T-cell (primary cell): ENCODE results near the gene KLK10. TPM values are rescaled to one million over a fixed set of nuclear protein-coding genes. Genes with fewer than 3 reads are reported as not detected.

Experiments used
- ATAC-seq, 4 experiments: fragments of 200-7000 bp in 3 of 4; fragments of 150-1000 bp in 1 of 4; cut with Tn5 transposase; replicated peaks in 1 of 4; 1 replicate in 3 of 4; 2 replicates in 1 of 4; pipeline ENCODE4 v1.10.0; 2021; ENCODE audit warnings: moderate library complexity in 3 of 4, mild to moderate bottlenecking in 2 of 4, moderate number of reproducible peaks in 1 of 4
- CTCF ChIA-PET, 2 donors: fragments of 300-600 bp; sonication (Branson Sonifier 250); formaldehyde crosslinking; loops; one replicate each; lab custom pipeline; 2022; ENCODE audit warnings: antibody characterized with exemption in 2 of 2; lab: Charles Lee
- POLR2A ChIA-PET, 2 donors: fragments of 300-600 bp; sonication (Branson Sonifier 250); formaldehyde crosslinking; loops; one replicate each; lab custom pipeline; 2022; ENCODE audit warnings: antibody characterized with exemption in 2 of 2; lab: Charles Lee
- DNase-seq, 35 experiments: peaks; one replicate each; pipeline versions ENCODE4 v3.0.0 to v3.0.0-alpha.2; 2013 to 2023
- H3K27ac ChIP-seq: one replicate; pipeline ENCODE4 v1.5.1; 2013; ENCODE audit warnings: low read length
- H3K27me3 ChIP-seq, 2 experiments: replicated peaks in 1 of 2; 1 replicate in 1 of 2; 2 replicates in 1 of 2; pipeline versions ENCODE4 v1.6.1 to v1.7.0; 2013; ENCODE audit warnings: low read length in 1 of 2, mixed read lengths in 1 of 2; ENCODE audit not compliant: control insufficient read depth in 2 of 2, insufficient read depth in 2 of 2; ENCODE audit errors: extremely low read depth in 1 of 2
- H3K36me3 ChIP-seq, 2 donors: 1 replicate in 1 of 2; 2 replicates in 1 of 2; pipeline versions ENCODE4 v1.6.1 to v1.7.0; 2013; ENCODE audit warnings: low read length in 1 of 2; ENCODE audit not compliant: control insufficient read depth in 2 of 2, insufficient read depth in 1 of 2; ENCODE audit errors: extremely low read depth in 1 of 2
- H3K4me1 ChIP-seq, 2 experiments: 1 replicate in 1 of 2; 2 replicates in 1 of 2; pipeline versions ENCODE4 v1.6.1 to v1.7.0; 2013; ENCODE audit warnings: low read length in 2 of 2, mixed read lengths in 1 of 2; ENCODE audit not compliant: insufficient read depth in 2 of 2, control insufficient read depth in 1 of 2; ENCODE audit errors: extremely low read depth in 1 of 2
- H3K4me3 ChIP-seq, 2 donors: 1 replicate in 1 of 2; 2 replicates in 1 of 2; pipeline versions ENCODE4 v1.5.1 to v1.7.0; 2013; ENCODE audit warnings: mild to moderate bottlenecking in 2 of 2, low read length in 1 of 2, moderate library complexity in 1 of 2; ENCODE audit not compliant: control insufficient read depth in 1 of 2; ENCODE audit errors: extremely low read depth in 1 of 2
- H3K9me3 ChIP-seq: 2 replicates; pipeline ENCODE4 v1.7.0; 2013
- H3K27ac Mint-ChIP-seq, 2 donors: one replicate each; pipeline ENCODE4 v1.8.0; 2020 to 2021; ENCODE audit warnings: mild to moderate bottlenecking in 2 of 2, mixed read lengths in 2 of 2
- H3K27me3 Mint-ChIP-seq, 2 donors: one replicate each; pipeline ENCODE4 v1.8.0; 2021 to 2022; ENCODE audit warnings: mixed read lengths in 2 of 2
- H3K36me3 Mint-ChIP-seq: one replicate; pipeline ENCODE4 v1.8.0; 2021; ENCODE audit warnings: mixed read lengths
- H3K4me1 Mint-ChIP-seq, 3 donors: one replicate each; pipeline ENCODE4 v1.8.0; 2020 to 2022; ENCODE audit warnings: mixed read lengths in 3 of 3, mild to moderate bottlenecking in 1 of 3
- H3K4me3 Mint-ChIP-seq, 3 donors: one replicate each; pipeline ENCODE4 v1.8.0; 2020 to 2022; ENCODE audit warnings: mild to moderate bottlenecking in 3 of 3, mixed read lengths in 3 of 3, moderate library complexity in 3 of 3
- H3K9me3 Mint-ChIP-seq, 3 donors: one replicate each; pipeline ENCODE4 v1.8.0; 2020 to 2022; ENCODE audit warnings: mixed read lengths in 3 of 3
- WGBS: methylation state at CpG from one replicate; pipeline ENCODE4 v1.1.5; 2013; ENCODE audit warnings: missing lambda C conversion rate; ENCODE audit not compliant: insufficient coverage; 5-methylcytosine and 5-hydroxymethylcytosine counted together
- total RNA-seq, 35 experiments: library from RNA in 6 of 35; stranded (reverse) in 6 of 35; fragments of 120-200 nt in 1 of 35; gene quantifications; one replicate each; pipeline versions ENCODE4 v1.2.1 to v1.2.4 and lab custom pipeline; 2013 to 2026

KLK10 gene
- total RNA-seq, 5 donors from 2014 or later (not counting 1 experiment from before 2014, with no cell fraction given): not detected

DNA sequence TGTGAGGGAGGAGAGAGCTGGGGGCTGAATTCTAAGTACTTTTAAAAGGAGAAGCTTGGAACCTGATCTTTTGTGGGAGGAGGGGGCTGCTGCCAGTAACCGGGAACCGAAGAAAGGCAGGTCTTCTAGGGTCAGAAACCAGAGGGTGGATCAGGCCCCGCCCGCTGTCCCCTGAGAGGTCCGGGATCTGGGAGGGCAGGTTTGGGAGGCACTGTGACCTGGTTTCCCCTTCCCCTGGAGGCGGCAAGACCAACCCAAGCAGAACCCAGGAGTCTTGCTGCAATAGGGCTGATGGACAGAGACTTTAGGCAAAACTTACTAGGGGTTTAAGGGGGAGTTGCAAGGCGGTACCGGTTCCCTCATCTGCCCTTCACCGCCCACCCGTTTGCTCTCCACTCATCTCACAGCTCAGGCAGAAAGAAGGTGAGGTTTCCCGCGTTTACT lies 17.4 kb downstream of the KLK10 start:
- Mint-ChIP-seq H3K27ac (no peak overlapping the region), H3K4me1 (peaks cover 0 to 3% (median 0%) of the 10 kb centered on the region in 3 donors), H3K9me3 (no peaks in the 10 kb centered on the region), H3K36me3 (no peaks in the 10 kb centered on the region), H3K4me3 (no peak overlapping the region), H3K27me3 (peaks cover 31 to 64% of the 10 kb centered on the region in 2 donors)
- H3K4me3 ChIP-seq: no peak overlapping the region
- H3K27me3 ChIP-seq: peaks cover 0 to 65% of the 10 kb centered on the region in 2 experiments
- H3K9me3 ChIP-seq: no peaks in the 10 kb centered on the region
- no peak overlapping the region for H3K27ac ChIP-seq
- H3K36me3 ChIP-seq: no peaks in the 10 kb centered on the region
- no peaks in the 10 kb centered on the region for H3K4me1 ChIP-seq
- no peak for ATAC-seq
- POLR2A ChIA-PET: no interaction called here
- no peak for DNase-seq
- WGBS: 44% methylated on average over 8 of the region's 12 CpGs
- CTCF ChIA-PET: no interaction called here

DNA sequence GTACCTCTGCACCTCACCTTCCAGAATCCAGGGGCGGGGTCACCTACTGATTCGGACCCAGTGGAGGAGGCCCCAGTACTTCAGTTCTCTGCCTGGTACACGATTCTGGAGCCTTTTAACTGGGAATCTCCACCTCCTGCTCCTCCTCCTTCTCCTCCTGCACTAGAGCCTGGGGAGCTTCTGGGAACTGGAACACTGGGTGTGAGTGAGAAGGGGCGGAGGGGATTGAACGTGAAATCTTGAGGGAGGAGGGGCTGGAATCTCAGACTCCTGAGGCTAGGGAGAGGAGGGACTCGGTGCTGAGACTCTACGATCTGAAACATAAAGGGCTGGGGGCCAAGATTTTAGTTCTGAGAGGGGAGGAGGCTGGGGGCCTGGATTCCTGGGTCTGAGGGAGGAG lies 18.0 kb downstream of the KLK10 start, which contains the start of gene KLK8:
KLK8 (minus strand) TSS at position 90 of the 400 bp plus-strand sequence. CDS start 437 bp downstream, outside the sequence.
- Histone ChIP-seq H3K4me1 (no peaks in the 10 kb centered on the region), H3K27ac (no peak within 1 kb of the TSS), H3K27me3 (peaks cover 0 to 64% of the 10 kb centered on the region in 2 experiments), H3K4me3 (no peak within 1 kb of the TSS), H3K36me3 (no peaks in the 10 kb centered on the region), H3K9me3 (no peaks in the 10 kb centered on the region)
- no peaks in the 10 kb centered on the region for H3K36me3 Mint-ChIP-seq
- H3K27me3 Mint-ChIP-seq: peaks cover 35 to 67% of the 10 kb centered on the region in 2 donors
- H3K4me3 Mint-ChIP-seq: no peak within 1 kb of the TSS
- no peak for DNase-seq
- H3K27ac Mint-ChIP-seq: no peak within 1 kb of the TSS
- no peaks in the 10 kb centered on the region for H3K9me3 Mint-ChIP-seq
- 37% methylated on average over 4 of the region's 7 CpGs for WGBS
- peaks cover 0 to 3% (median 0%) of the 10 kb centered on the region in 3 donors for H3K4me1 Mint-ChIP-seq
- no peak for ATAC-seq
- ChIA-PET CTCF (no interaction called here), POLR2A (no interaction called here)

DNA sequence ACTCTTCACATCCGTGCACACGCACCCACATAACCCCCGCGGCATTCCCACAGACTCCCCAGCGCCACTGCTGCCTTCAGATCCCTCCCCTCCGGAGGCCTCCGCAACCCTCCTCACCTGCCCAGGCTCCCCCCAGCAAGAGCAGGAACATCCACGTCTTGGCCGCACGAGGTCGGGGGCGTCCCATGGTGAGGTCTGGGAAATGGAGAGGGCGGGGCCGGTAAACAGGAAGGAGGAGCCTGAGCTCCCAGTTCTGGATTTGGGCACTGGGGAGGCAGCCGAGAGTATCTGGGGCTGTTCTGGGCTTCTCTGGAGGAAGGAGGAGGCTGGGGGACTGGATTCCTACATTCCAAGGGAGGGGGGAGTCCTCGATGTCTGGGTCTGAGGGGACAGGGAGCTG lies 18.5 kb downstream of the KLK10 start:
- H3K27me3 Mint-ChIP-seq: peaks cover 35 to 67% of the 10 kb centered on the region in 2 donors
- Histone ChIP-seq H3K27ac (no peak overlapping the region), H3K4me1 (no peaks in the 10 kb centered on the region), H3K27me3 (peaks cover 0 to 66% of the 10 kb centered on the region in 2 experiments), H3K9me3 (no peaks in the 10 kb centered on the region), H3K36me3 (no peaks in the 10 kb centered on the region), H3K4me3 (no peak overlapping the region)
- no peak for ATAC-seq
- no peak overlapping the region for H3K4me3 Mint-ChIP-seq
- WGBS: 40% methylated on average over 15 of the region's 16 CpGs
- H3K27ac Mint-ChIP-seq: no peak overlapping the region
- ChIA-PET CTCF (no interaction called here), POLR2A (no interaction called here)
- no peak for DNase-seq
- H3K4me1 Mint-ChIP-seq: peaks cover 0 to 3% (median 0%) of the 10 kb centered on the region in 3 donors
- H3K9me3 Mint-ChIP-seq: no peaks in the 10 kb centered on the region
- no peaks in the 10 kb centered on the region for H3K36me3 Mint-ChIP-seq

DNA sequence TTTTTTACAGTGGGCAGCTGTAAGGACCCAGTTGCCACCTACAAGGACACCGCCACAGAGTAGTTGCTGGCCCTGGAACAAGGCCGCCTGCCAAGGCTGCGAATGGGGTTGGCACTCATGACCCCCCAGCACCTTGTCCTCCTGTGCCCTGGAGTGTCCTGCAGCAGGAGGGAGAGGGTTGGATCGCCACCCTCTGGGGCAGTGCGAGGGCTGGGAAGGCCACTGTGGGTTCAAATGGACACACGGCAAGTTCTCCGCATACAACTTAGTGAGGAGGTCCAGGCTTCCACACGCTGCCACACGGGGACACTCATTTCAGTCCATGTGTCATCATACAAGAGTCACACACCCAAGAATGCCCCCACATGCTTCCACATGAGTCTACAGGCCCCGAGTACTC lies 19.1 kb downstream of the KLK10 start:
- H3K27me3 Mint-ChIP-seq: peaks cover 35 to 67% of the 10 kb centered on the region in 2 donors
- no peak overlapping the region for H3K4me3 Mint-ChIP-seq
- ChIA-PET CTCF (no interaction called here), POLR2A (no interaction called here)
- H3K4me1 ChIP-seq: no peaks in the 10 kb centered on the region
- no peaks in the 10 kb centered on the region for H3K9me3 Mint-ChIP-seq
- H3K27ac ChIP-seq: no peak overlapping the region
- ATAC-seq (no peak), DNase-seq (no peak)
- H3K36me3 ChIP-seq: no peaks in the 10 kb centered on the region
- H3K27ac Mint-ChIP-seq: no peak overlapping the region
- no peaks in the 10 kb centered on the region for H3K36me3 Mint-ChIP-seq
- H3K4me3 ChIP-seq: no peak overlapping the region
- no peaks in the 10 kb centered on the region for H3K9me3 ChIP-seq
- peaks cover 0 to 3% (median 0%) of the 10 kb centered on the region in 3 donors for H3K4me1 Mint-ChIP-seq
- peaks cover 0 to 67% of the 10 kb centered on the region in 2 experiments for H3K27me3 ChIP-seq
- 93% methylated on average over 9 of the region's 10 CpGs for WGBS

- H3K36me3 Mint-ChIP-seq: no peaks in the 10 kb centered on the region
- peaks cover 32 to 58% of the 10 kb centered on the region in 2 donors for H3K27me3 Mint-ChIP-seq
- no peak overlapping the region for H3K27ac Mint-ChIP-seq
- no peak overlapping the region for H3K4me3 Mint-ChIP-seq
- ATAC-seq (no peak), DNase-seq (no peak)
- ChIA-PET CTCF (no interaction called here), POLR2A (no interaction called here)
- Histone ChIP-seq H3K4me3 (no peak overlapping the region), H3K9me3 (no peaks in the 10 kb centered on the region), H3K4me1 (no peaks in the 10 kb centered on the region), H3K36me3 (no peaks in the 10 kb centered on the region), H3K27ac (no peak overlapping the region), H3K27me3 (peaks cover 0 to 67% of the 10 kb centered on the region in 2 experiments)
- 78% methylated on average over 4 of the region's 4 CpGs for WGBS
- H3K9me3 Mint-ChIP-seq: no peaks in the 10 kb centered on the region
- H3K4me1 Mint-ChIP-seq: peaks cover 0 to 3% (median 0%) of the 10 kb centered on the region in 3 donors
Measured at GRCh38 chr19:50998686-50999085, 20.8 kb downstream of the KLK10 start.

DNA sequence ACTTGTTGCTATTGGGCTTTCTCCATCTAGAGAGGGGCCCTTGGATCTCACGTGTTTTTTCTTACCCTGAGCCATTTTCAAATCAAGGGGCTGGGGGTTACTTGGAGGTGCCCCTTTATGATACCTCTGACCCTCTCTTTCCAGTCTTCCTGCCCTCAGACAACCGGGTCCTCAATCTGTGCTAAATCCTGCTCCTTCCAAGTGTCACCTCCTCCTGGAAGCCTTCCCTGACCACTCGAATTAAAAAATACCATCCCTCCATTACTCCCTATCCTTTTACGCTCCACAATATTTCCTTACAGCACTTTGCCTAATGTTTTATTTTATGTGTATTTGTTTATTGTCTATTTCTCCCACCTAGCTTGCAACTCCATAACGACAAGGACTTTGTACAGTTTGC lies 21.4 kb downstream of the KLK10 start:
- Mint-ChIP-seq H3K36me3 (no peaks in the 10 kb centered on the region), H3K4me1 (peaks cover 0 to 3% (median 0%) of the 10 kb centered on the region in 3 donors), H3K9me3 (no peaks in the 10 kb centered on the region), H3K27ac (no peak overlapping the region), H3K4me3 (no peak overlapping the region), H3K27me3 (peaks cover 26 to 53% of the 10 kb centered on the region in 2 donors)
- ChIA-PET POLR2A (no interaction called here), CTCF (no interaction called here)
- Histone ChIP-seq H3K36me3 (no peaks in the 10 kb centered on the region), H3K27ac (no peak overlapping the region), H3K9me3 (no peaks in the 10 kb centered on the region), H3K4me3 (no peak overlapping the region), H3K4me1 (no peaks in the 10 kb centered on the region), H3K27me3 (peaks cover 0 to 61% of the 10 kb centered on the region in 2 experiments)
- DNase-seq (no peak), ATAC-seq (no peak)
- 29% methylated on average over 1 of the region's 5 CpGs for WGBS
